IPS DF 6.9 (cell line): Measurements from ENCODE around the gene KRTAP9-9.
"Not testable (repeated sequence)": the region's sequence is repeated elsewhere in the genome, so short reads cannot be mapped to it uniquely, and the experiment has no call there.

Experiments used
- DNase-seq: peaks from one replicate; pipeline ENCODE4 v3.0.0-alpha.2; 2013; ENCODE audit warnings: low read depth, low spot score
- H3K27ac ChIP-seq: one replicate; pipeline ENCODE4 v1.5.1; 2013; ENCODE audit warnings: low read length, control low read depth
- H3K27me3 ChIP-seq: 2 replicates; pipeline ENCODE4 v1.6.1; 2013; ENCODE audit warnings: mild to moderate bottlenecking, low read length; ENCODE audit not compliant: control insufficient read depth, insufficient read depth
- H3K36me3 ChIP-seq: 2 replicates; pipeline ENCODE4 v1.6.1; 2013; ENCODE audit warnings: low read length; ENCODE audit not compliant: control insufficient read depth, insufficient read depth
- H3K4me1 ChIP-seq: 2 replicates; pipeline ENCODE4 v1.6.1; 2013; ENCODE audit warnings: low read length; ENCODE audit not compliant: control insufficient read depth, insufficient read depth
- H3K4me3 ChIP-seq: 2 replicates; pipeline ENCODE4 v1.5.1; 2013; ENCODE audit warnings: mild to moderate bottlenecking, low read length
- H3K9me3 ChIP-seq: 2 replicates; pipeline ENCODE4 v1.6.1; 2013; ENCODE audit warnings: low read length, inconsistent platforms; ENCODE audit not compliant: control insufficient read depth, insufficient read depth
- WGBS: extraction: QIAGEN DNeasy Blood & Tissue Kit; methylation state at CpG from one replicate; pipeline ENCODE4 v1.1.7; 2013; ENCODE audit warnings: mixed read lengths, missing lambda C conversion rate; ENCODE audit not compliant: insufficient read length, insufficient coverage; 5-methylcytosine and 5-hydroxymethylcytosine counted together

The KRTAP9-9 gene

DNA sequence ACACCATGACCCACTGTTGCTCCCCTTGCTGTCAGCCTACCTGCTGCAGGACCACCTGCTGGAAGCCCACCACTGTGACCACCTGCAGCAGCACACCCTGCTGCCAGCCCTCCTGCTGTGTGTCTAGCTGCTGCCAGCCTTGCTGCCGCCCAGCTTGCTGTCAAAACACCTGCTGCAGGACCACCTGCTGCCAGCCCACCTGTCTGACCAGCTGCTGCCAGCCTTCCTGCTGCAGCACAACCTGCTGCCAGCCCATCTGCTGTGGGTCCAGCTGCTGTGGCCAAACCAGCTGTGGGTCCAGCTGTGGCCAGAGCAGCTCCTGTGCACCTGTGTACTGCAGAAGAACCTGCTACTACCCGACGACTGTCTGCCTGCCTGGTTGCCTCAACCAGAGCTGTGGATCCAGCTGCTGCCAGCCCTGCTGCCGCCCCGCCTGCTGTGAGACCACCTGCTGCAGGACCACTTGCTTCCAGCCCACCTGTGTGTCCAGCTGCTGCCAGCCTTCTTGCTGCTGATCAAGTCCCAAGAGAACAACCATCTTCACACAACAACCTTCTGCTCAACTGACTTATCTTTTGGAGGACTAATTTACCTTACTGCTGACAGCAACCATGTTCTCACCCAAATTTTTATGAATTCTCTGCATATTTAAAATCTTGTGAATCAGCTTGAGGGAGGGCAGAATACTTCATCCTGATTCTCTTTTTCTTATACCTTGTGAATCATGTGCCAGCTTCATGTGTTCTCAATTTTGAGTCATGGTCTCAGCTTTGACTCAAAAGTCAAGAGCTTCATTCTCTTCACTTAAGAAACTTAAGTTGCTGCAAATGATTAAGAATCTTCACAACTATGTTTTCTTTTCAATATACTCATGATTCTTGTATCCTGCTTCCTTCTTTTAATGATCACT lies at the start of gene KRTAP9-9:
TSS of gene KRTAP9-9 (plus strand) at position 4 of the 910 bp plus-strand sequence.
- H3K4me3 ChIP-seq, DNase-seq, H3K4me1 ChIP-seq, H3K36me3 ChIP-seq, H3K27me3 ChIP-seq, H3K27ac ChIP-seq, H3K9me3 ChIP-seq: not testable (repeated sequence)
- WGBS, result no CpG with 5 or more reads among the region's 5 CpGs

DNA sequence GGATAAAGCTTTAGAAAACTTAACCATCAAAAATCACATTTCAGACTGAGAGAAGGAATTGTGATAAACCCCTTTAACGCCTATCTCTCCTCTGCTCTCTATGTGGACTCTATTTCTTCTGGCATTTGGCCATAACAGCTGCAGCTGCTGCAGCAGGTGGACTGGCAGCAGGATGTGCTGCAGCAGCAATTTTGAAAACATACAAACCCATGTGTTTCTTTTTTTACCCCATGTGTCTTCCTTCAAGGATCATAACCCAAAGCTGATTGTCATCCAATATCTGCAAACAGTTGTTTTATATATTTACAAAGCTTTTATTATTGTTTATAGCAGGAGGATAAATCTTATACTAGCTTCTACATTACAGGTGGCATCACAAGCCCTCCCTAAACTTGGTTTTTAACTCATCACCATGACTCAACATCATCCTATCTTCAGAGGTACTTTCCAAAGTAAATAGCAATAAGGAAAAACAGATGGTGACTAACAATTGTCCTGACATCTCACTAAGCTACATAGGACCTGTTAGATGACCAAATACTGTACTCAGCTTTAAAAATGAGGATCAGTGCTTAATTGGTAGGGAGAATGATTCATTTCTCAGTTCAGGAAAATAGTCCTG lies 43.2 kb upstream of the KRTAP9-9 start:
- Histone ChIP-seq H3K27ac (no peak overlapping the region), H3K4me1 (no peaks in the 10 kb centered on the region)
- DNase-seq, result no peak

DNA sequence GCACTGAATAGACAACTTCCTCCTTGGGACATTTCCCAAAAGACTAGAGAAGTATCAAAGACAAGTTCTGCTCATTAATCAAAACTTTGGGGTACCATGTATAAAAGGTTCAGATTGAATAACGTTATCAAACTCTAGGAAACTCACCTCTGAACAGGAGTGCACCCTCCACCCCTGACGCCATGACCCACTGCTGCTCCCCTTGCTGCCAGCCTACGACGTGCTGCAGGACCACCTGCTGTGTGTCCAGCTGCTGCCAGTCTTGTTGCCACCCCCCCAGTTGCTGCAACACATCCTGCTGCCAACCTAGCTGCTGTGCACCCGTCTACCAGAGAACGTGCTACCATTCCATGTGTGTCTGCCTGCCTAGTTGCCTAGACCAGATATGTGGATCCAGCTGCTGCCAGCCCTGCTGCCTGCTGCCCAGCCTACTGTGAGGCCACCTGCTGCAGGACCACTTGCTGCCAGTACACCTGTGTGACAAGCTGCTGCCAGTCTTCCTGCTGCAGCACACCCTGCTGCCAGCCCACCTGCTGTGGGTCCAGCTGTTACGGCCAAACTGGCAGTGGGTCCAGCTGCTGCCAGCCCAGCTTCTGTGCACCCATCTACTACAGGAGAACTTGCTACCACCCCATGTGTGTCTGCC lies 42.5 kb upstream of the KRTAP9-9 start:
- Histone ChIP-seq H3K9me3 (no peaks in the 10 kb centered on the region), H3K27ac (no peak overlapping the region), H3K4me3 (no peak overlapping the region), H3K4me1 (no peaks in the 10 kb centered on the region), H3K27me3 (no peaks in the 10 kb centered on the region), H3K36me3 (no peaks in the 10 kb centered on the region)
- DNase-seq, result no peak
- no CpG with 5 or more reads among the region's 7 CpGs for WGBS

More for the DNA sequence above, 43.2 kb upstream of the KRTAP9-9 start:
- no CpG with 5 or more reads among the region's 1 CpG for WGBS
- no peaks in the 10 kb centered on the region for H3K36me3 ChIP-seq
- H3K9me3 ChIP-seq, result no peaks in the 10 kb centered on the region
- H3K4me3 ChIP-seq, result no peak overlapping the region
- no peaks in the 10 kb centered on the region for H3K27me3 ChIP-seq

DNA sequence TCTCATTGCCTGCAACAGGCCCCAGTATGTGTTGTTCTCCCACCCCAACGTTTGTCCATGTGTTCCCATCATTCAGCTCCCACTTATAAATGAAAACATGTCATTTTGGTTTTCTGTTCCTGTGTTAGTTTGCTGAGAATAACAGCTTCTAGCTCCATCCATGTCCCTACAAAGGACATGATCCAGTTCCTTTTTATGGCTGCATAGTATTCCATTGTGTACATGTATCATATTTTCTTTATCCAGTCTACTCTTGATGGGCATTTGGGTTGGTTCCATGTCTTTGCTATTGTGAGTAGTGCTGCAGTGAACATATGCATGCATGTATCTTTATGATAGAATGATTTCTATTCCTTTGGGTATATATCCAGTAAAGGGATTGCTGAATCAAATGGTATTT lies 39.5 kb upstream of the KRTAP9-9 start:
- Histone ChIP-seq H3K27ac (no peak overlapping the region), H3K4me1 (no peaks in the 10 kb centered on the region), H3K27me3 (no peaks in the 10 kb centered on the region), H3K4me3 (no peak overlapping the region), H3K36me3 (no peaks in the 10 kb centered on the region), H3K9me3 (no peaks in the 10 kb centered on the region)
- WGBS, result no CpG with 5 or more reads among the region's 1 CpG
- no peak for DNase-seq

DNA sequence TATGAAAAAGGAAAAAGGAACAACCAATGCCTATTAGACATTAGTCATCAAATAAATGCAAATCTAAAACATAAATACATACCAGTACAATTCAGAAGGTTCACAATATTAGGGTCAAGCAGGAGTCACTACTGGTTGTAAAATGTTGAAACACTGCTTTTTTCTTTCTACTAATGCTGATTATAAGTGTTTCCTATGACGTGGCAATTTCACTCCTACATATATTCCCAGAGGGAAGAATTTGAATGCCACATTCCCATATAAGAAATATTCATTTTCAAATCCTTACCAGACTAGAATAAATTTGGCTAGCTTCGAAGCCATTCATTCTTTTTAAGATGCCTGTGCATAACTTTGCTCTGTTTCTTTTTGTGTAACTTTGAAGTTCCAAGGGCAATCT lies 31.4 kb upstream of the KRTAP9-9 start:
- Histone ChIP-seq H3K9me3 (no peaks in the 10 kb centered on the region), H3K36me3 (no peaks in the 10 kb centered on the region), H3K4me3 (no peak overlapping the region), H3K4me1 (no peaks in the 10 kb centered on the region), H3K27ac (no peak overlapping the region), H3K27me3 (no peaks in the 10 kb centered on the region)
- WGBS, result no CpG with 5 or more reads among the region's 2 CpGs
- no peak for DNase-seq

DNA sequence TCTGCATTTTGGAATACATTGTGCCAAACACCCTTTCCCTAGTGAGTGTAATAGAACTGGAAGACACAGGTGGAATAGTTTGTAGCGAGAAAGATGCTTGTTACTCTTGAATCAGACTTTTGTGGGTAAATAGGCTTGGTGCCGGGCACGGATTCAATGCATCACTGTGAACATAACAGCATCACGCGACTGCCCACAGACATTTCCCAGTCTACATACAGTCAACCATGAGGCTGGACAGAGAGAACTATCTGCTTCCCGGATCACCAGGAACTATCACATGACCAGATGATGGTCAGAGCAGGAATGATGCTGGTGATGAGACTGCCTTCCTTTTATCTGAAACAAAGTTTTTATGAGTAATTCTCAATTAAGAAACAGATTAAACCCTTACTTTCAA lies 29.1 kb upstream of the KRTAP9-9 start:
- DNase-seq, result no peak
- no peaks in the 10 kb centered on the region for H3K36me3 ChIP-seq
- H3K27me3 ChIP-seq, result no peaks in the 10 kb centered on the region
- whole genome bisulfite sequencing, result no CpG with 5 or more reads among the region's 6 CpGs
- no peaks in the 10 kb centered on the region for H3K4me1 ChIP-seq
- H3K4me3 ChIP-seq, result no peak overlapping the region
- no peaks in the 10 kb centered on the region for H3K9me3 ChIP-seq
- no peak overlapping the region for H3K27ac ChIP-seq

DNA sequence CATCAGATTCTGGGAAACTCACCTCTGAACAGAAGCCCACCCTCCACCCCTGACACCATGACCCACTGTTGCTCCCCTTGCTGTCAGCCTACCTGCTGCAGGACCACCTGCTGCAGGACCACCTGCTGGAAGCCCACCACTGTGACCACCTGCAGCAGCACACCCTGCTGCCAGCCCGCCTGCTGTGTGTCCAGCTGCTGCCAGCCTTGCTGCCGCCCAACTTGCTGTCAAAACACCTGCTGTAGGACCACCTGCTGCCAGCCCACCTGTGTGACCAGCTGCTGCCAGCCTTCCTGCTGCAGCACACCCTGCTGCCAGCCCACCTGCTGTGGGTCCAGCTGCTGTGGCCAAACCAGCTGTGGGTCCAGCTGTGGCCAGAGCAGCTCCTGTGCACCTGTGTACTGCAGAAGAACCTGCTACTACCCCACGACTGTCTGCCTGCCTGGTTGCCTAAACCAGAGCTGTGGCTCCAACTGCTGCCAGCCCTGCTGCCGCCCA lies 28.5 kb upstream of the KRTAP9-9 start, which contains the start of gene KRTAP9-2:
TSS of gene KRTAP9-2 (plus strand) at position 51 of the 498 bp plus-strand sequence. CDS start at position 58, 7 bp downstream.
- not testable (repeated sequence) for H3K9me3 ChIP-seq, H3K27me3 ChIP-seq, DNase-seq, H3K27ac ChIP-seq, H3K36me3 ChIP-seq, H3K4me1 ChIP-seq, H3K4me3 ChIP-seq
- WGBS, result no CpG with 5 or more reads among the region's 4 CpGs

DNA sequence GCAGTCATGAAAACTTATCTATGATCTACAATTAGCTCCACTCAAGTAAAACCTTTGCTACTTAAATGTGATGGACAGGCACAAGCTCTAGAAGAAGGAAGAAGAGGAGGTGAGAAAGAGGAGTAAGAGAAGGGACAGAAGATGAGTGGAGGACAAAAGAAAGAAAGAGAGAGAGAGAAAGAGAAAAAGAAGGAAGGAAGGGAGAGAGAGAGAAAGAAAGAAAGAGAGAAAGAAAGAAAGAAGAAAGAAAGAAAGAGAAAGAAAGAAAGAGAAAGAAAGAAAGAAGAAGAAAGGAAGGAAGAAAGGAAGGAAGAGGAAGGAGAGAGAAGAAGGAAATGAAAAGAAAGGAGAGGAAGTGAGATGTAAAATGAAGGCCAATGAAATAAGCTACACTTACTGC lies 25.1 kb upstream of the KRTAP9-9 start:
- no peaks in the 10 kb centered on the region for H3K36me3 ChIP-seq
- no peaks in the 10 kb centered on the region for H3K27me3 ChIP-seq
- no peak overlapping the region for H3K4me3 ChIP-seq
- DNase-seq, result no peak
- no peak overlapping the region for H3K27ac ChIP-seq
- H3K9me3 ChIP-seq, result no peaks in the 10 kb centered on the region
- peaks cover 2% of the 10 kb centered on the region; the same call in 1 of the 2 replicates for H3K4me1 ChIP-seq

DNA sequence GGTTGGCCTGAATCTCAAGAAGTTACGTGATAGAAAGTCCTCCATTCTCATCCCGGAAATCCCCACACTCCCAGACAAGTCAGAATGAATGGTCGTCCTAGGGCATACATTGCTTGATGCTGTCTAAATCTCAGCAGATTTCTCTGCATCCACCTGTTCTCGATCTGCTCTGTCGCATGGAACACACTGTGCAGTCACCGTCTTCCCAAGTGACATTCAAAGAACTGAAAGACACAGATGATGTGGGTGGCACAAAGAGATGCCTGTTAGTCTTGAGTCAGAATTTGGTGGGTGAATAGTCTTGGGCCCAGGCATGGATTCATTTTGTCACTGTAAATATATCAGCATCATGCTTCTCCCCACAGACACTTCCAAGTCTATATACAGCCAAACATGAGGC lies 23.5 kb upstream of the KRTAP9-9 start:
- Histone ChIP-seq H3K27ac (no peak overlapping the region), H3K4me3 (no peak overlapping the region), H3K27me3 (no peaks in the 10 kb centered on the region), H3K36me3 (no peaks in the 10 kb centered on the region), H3K9me3 (no peaks in the 10 kb centered on the region), H3K4me1 (peaks cover 2% of the 10 kb centered on the region; the same call in 1 of the 2 replicates)
- WGBS, result no CpG with 5 or more reads among the region's 6 CpGs
- no peak for DNase-seq

DNA sequence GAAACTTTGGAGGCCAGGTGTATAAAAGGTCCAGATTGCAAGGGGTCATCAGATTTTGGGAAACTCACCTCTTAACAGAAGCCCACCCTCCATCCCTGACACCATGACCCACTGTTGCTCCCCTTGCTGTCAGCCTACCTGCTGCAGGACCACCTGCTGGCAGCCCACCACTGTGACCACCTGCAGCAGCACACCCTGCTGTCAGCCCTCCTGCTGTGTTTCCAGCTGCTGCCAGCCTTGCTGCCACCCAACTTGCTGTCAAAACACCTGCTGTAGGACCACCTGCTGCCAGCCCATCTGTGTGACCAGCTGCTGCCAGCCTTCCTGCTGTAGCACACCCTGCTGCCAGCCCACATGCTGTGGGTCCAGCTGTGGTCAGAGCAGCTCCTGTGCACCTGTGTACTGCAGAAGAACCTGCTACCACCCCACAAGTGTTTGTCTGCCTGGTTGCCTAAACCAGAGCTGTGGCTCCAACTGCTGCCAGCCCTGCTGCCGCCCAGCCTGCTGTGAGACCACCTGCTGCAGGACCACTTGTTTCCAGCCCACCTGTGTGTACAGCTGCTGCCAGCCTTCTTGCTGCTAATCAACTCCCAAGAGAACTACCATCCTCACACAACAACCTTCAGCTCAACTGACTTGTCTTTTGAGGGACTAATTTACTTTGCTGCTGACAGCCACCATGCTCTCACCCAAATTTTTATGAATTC lies 22.6 kb upstream of the KRTAP9-9 start, which contains the start of gene KRTAP9-3:
TSS of gene KRTAP9-3 (plus strand) at position 51 of the 707 bp plus-strand sequence. CDS start at position 104, 53 bp downstream.
- DNase-seq, H3K36me3 ChIP-seq, H3K9me3 ChIP-seq, H3K4me3 ChIP-seq, H3K4me1 ChIP-seq, H3K27me3 ChIP-seq, H3K27ac ChIP-seq: not testable (repeated sequence)
- WGBS, result no CpG with 5 or more reads among the region's 1 CpG
